Effector CD4-positive, alpha-beta T cell (primary cell): ENCODE measurements around the gene PCDHA13.
"Not testable (repeated sequence)": the region's sequence is repeated elsewhere in the genome, so short reads cannot be mapped to it uniquely, and the experiment has no call there.

Source experiments
- DNase-seq: peaks from one replicate; pipeline ENCODE4 v3.0.0-alpha.2; 2020

PCDHA13 gene

DNA sequence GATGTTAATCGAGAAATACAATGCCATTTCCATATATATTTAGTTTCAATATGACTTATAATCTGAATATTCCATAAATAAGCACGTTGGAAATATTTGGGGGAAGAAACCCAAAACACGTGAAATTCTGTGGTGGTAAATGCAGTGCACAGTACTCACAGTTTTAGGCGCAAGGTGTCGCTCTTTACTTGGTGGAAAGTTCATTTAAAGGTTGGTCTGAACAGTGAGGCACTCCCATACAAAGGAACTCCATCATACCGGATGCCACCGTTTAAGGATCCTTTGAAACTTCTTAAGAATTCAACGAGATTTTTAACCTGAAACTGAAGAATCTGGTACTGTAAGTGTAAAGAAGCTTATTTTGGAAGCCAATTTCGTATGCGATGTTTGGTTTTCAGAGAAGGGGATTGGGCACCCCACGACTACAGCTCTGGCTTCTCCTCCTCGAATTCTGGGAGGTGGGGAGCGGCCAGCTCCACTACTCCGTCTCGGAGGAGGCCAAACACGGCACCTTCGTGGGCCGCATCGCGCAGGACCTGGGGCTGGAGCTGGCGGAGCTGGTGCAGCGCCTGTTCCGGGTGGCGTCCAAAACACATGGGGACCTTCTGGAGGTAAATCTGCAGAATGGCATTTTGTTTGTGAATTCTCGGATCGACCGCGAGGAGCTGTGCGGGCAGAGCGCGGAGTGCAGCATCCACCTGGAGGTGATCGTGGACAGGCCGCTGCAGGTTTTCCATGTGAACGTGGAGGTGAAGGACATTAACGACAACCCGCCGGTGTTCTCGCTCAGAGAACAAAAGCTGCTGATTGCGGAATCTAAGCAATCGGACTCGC is 13.0 kb upstream of the PCDHA13 start, which contains the start of gene PCDHA11:
Gene PCDHA11 (plus strand): TSS at position 237 of the 834 bp plus-strand sequence. CDS start 147 bp downstream, at position 384.
- no peak for DNase-seq

DNA sequence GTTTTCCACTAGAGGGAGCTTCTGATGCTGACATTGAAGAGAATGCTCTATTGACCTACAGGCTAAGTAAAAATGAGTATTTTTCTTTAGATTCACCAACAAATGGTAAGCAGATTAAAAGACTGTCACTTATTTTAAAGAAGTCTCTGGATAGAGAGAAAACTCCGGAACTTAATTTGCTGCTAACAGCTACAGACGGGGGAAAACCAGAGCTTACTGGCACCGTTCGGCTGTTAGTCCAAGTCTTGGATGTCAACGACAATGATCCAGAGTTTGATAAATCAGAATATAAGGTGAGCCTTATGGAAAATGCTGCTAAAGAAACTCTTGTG is 12.4 kb upstream of the PCDHA13 start:
- no peak for DNase-seq

DNA sequence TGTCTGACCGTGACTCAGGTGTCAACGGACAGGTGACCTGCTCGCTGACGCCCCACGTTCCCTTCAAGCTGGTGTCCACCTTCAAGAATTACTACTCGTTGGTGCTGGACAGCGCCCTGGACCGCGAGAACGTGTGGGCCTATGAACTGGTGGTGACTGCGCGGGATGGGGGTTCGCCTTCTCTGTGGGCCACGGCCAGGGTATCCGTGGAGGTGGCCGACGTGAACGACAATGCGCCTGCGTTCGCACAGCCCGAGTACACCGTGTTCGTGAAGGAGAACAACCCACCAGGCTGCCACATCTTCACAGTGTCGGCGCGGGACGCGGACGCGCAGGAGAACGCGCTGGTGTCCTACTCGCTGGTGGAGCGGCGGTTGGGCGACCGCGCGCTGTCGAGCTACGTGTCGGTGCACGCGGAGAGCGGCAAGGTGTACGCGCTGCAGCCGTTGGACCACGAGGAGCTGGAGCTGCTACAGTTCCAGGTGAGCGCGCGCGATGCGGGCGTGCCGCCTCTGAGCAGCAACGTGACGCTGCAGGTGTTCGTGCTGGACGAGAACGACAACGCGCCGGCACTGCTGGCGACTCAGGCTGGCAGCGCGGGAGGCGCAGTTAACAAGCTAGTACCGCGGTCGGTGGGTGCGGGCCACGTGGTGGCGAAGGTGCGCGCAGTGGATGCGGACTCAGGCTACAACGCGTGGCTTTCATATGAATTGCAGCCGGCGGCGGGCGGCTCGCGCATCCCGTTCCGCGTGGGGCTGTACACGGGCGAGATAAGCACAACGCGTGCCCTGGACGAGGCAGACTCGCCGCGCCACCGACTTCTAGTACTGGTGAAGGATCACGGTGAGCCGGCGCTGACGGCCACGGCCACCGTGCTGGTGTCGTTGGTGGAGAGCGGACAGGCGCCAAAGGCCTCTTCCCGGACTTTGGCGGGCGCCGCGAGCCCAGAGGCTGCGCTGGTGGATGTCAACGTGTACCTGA is 11.4 kb upstream of the PCDHA13 start:
- DNase-seq: no peak

DNA sequence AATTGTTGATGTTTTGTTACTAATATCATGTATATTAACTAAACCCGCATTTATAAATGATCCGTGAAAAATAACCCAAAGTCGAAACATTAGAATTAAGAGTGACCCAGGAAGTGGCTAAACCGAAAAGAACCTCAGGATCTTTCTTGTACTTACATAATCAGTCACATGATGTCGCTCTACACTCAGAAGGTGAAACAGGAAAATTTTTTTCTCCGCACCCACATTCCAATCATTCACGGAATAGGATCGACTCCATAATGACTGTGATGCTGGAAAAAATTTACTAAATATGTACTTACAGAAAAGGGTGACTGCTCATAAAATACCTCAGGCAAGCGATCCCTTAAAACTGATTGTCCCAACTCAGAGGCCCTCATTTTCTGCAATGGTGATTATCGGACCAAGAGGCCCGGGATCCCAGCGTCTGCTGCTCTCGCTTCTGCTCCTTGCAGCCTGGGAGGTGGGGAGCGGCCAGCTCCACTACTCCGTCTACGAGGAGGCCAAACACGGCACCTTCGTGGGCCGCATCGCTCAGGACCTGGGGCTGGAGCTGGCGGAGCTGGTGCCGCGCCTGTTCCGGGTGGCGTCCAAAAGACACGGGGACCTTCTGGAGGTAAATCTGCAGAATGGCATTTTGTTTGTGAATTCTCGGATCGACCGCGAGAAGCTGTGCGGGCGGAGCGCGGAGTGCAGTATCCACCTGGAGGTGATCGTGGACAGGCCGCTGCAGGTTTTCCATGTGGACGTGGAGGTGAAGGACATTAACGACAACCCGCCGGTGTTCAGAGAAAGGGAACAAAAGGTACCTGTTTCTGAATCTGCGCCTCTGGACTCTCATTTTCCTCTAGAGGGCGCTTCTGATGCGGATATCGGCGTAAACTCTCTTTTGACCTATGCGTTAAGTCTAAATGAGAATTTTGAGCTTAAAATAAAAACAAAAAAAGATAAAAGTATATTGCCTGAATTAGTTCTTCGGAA is 6.5 kb upstream of the PCDHA13 start, which contains the start of gene PCDHA12:
Gene PCDHA12 (plus strand): TSS at position 224 of the 981 bp plus-strand sequence. CDS start 165 bp downstream, at position 389.
- no peak for DNase-seq

DNA sequence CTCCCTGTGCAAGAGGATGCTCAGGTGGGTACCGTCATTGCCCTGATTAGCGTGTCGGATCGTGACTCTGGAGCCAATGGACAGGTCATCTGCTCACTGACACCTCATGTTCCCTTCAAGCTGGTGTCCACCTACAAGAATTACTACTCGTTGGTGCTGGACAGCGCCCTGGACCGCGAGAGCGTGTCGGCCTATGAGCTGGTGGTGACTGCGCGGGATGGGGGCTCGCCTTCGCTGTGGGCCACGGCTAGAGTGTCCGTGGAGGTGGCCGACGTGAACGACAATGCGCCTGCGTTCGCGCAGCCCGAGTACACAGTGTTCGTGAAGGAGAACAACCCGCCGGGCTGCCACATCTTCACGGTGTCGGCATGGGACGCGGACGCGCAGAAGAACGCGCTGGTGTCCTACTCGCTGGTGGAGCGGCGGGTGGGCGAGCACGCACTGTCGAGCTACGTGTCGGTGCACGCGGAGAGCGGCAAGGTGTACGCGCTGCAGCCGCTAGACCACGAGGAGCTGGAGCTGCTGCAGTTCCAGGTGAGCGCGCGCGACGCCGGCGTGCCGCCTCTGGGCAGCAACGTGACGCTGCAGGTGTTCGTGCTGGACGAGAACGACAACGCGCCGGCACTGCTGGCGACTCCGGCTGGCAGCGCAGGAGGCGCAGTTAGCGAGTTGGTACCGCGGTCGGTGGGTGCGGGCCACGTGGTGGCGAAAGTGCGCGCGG is 5.2 kb upstream of the PCDHA13 start:
- not testable (repeated sequence) for DNase-seq

DNA sequence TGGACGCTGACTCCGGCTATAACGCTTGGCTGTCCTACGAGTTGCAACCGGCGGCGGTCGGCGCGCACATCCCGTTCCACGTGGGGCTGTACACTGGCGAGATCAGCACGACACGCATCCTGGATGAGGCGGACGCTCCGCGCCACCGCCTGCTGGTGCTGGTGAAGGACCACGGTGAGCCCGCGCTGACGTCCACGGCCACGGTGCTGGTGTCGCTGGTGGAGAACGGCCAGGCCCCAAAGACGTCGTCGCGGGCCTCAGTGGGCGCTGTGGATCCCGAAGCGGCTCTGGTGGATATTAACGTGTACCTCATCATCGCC is 4.7 kb upstream of the PCDHA13 start:
- no peak for DNase-seq

DNA sequence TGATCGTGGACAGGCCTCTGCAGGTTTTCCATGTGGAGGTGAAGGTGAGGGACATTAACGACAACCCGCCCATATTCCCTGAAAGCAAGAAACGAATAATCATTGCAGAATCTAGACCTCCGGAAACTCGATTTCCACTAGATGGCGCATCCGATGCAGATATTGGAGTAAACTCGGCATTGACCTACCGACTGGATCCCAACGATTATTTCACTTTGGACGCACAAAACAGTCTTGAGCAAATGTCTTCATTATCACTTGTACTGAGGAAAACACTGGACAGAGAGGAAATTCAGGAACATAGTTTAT is 621 bp downstream of the PCDHA13 start:
- no peak for DNase-seq

DNA sequence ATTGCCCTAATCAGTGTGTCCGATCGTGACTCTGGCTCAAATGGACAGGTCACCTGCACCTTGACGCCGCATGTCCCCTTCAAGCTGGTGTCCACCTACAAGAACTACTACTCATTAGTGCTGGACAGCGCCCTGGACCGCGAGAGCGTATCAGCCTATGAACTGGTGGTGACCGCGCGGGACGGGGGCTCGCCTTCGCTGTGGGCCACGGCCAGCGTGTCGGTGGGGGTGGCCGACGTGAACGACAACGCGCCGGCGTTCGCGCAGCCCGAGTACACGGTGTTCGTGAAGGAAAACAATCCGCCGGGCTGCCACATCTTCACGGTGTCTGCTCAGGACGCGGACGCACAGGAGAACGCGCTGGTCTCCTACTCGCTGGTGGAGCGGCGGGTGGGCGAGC is 1.4 kb downstream of the PCDHA13 start:
- no peak for DNase-seq

DNA sequence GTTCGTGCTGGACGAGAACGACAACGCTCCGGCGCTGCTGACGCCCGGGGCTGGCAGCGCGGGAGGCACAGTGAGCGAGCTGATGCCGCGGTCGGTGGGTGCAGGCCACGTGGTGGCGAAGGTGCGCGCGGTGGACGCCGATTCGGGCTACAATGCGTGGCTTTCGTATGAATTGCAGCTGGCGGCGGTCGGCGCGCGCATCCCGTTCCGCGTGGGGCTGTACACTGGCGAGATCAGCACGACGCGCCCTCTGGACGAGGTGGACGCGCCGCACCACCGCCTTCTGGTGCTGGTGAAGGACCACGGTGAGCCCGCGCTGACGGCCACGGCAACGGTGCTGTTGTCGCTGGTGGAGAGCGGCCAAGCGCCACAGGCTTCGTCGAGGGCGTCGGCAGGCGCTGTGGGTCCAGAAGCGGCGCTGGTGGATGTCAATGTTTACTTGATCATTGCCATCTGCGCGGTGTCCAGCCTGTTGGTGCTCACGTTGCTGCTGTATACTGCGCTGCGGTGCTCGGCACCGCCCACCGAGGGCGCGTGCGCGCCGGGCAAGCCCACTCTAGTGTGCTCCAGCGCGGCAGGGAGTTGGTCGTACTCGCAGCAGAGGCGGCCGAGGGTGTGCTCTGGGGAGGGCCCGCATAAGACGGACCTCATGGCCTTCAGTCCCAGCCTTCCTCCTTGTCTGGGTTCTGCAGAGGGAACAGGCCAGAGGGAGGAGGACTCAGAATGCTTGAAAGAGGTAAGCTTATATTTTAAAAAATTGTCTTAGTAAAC is 2.2 kb downstream of the PCDHA13 start:
- no peak for DNase-seq

DNA sequence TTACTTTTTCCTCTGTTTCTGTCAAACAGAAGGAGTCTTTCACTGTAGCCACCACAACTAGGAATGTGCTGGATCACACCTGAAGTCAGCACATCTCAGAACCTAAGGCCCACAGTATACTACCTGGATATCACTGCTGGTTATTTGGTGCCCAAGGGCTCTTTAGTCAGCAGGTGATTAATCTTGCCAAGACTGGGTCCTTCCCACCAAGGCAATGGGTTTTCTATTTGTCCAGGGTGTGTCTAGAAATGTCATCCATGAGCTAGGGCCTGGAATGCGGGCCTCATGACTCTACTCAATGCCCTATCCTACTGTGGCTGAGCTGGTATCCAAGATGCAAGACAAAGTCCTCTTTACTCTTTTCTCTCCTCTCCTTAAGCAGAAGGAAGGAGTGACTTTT is 34.4 kb downstream of the PCDHA13 start:
- no peak for DNase-seq

DNA sequence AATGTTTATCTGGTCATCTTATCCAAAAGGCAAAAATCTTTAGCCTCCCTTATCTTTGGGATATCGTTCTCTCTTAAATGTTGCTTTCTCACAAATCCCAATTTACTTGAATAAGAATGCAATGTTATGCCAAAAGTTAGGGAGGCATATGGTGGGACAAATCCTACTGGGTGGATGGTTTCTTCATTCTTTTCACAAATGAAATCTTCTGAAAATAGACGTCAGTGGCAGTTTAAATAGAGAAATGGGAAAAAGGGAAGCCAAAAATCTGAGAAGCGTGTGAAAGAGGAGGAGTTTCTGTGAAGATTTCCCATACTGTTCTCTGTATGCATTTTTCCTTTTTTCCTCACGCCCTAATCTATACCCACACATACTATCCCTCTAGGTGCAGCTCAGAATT is 41.7 kb downstream of the PCDHA13 start:
- no peak for DNase-seq

DNA sequence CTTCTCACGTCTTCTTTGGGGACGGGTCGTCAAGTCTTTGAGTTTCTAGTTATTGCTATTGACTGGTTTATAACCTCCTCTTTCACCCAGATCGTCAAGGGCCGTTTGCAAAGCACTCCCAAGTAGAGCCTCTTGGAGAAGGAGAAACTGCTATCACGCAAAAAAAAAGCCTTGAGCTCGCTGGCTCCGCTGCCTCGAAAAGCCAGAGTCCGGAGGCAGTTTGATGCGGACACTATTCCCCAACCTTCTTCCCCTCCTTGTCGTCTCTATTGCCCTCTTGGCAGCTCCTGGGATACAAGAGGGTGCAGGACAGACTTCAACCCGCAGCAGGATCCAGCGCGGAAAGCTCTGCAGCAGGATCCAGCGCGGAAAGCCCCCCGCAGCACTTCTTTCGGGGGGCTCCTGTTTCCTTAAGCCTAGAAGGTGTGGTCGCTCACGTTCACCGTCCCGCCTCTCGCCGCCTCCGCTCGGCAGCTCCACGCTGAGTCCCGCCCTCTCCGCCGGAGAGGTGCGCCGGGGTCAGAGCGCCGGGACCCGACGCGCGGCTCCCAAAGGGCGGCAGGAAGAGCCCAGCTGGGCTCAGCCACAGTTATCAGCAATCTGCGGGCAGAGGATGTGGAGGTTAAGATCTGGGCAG is 44.0 kb downstream of the PCDHA13 start, which contains the start of gene PCDHAC1:
Gene PCDHAC1 (plus strand): TSS at position 494 of the 637 bp plus-strand sequence. CDS start 594 bp downstream, outside the sequence.
- no peak for DNase-seq

DNA sequence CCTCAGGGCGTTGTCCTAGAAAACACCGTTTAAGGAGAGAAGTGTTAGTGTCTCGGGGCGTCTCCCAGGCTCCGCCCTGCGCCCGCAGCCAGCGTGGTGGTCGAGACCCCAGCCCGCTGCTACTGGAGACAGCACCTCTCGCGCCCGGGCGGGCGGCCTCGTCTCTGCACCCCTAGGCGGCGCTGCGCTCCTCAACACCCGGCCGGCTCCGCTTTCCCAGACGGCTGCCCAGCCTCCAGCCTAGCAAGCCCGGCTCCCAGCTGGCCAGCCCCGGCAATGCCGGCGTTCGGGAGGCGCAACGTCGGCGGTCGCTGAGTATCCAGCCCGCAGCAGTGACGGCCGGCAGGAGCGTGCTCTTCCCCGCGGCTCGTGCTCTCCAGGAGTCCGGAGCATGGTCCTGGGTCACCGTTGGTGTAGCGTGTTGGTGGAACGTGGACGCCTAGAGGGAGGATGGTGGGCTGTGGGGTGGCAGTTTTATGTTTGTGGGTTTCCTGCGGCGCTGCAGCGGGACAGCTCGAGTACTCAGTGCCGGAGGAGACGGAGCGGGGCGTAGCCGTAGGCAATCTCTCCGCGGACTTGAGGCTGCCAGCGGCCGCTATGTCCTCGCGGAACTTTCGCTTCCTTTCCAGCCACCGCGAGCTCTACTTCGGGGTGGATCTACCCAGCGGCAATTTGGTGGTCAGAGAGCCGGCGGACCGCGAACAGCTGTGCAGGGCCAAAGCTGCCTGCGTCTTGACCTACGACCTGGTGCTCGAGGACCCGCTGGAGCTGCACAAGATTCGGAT is 44.7 kb downstream of the PCDHA13 start:
- DNase-seq: no peak

DNA sequence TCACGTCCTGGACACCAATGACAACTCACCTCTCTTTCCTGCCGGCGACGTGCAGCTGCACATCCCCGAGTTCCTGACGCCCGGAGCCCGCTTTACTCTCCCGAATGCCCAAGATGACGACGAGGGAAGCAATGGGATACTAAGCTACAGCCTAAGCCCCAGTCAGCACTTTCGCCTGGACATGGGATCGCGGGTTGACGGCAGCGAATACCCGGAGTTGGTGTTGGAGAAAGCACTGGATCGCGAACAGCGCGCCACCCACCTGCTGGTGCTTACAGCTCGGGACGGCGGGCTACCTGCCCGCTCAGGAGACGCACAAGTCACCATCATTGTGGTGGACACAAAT is 45.3 kb downstream of the PCDHA13 start:
- no peak for DNase-seq
